Measurements from ENCODE around the gene KIF26B. TPM values are rescaled to one million over a fixed set of nuclear protein-coding genes. Genes with fewer than 3 reads are reported as not detected.

KIF26B gene
- total and polyA plus RNA-seq, 10 of the 15 experiments (the other 5 are each of a cell fraction or from before 2014, with no cell fraction given) = 0.35 to 11.6 (median 2.2) TPM

DNA sequence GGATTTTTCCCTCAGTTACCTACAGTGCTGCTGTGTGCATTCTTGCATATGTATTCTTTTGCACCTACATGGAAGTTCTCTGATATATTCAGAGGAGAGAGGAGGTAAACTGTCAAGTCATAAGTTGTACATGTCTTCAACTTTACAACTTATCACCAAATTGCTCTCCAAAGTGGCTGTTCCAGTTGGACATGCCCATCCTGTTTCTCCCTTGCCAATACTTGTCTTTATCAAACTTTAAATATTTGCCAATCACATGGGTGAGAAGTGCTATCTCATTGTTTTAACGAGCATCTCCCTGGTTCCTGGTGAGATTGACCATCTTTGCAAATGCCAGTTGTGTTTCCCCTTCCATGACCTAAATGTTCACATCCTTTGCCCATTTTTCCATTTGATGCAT lies 88.2 kb downstream of the KIF26B start (continued):
- TF ChIP-seq, protein P1, sequence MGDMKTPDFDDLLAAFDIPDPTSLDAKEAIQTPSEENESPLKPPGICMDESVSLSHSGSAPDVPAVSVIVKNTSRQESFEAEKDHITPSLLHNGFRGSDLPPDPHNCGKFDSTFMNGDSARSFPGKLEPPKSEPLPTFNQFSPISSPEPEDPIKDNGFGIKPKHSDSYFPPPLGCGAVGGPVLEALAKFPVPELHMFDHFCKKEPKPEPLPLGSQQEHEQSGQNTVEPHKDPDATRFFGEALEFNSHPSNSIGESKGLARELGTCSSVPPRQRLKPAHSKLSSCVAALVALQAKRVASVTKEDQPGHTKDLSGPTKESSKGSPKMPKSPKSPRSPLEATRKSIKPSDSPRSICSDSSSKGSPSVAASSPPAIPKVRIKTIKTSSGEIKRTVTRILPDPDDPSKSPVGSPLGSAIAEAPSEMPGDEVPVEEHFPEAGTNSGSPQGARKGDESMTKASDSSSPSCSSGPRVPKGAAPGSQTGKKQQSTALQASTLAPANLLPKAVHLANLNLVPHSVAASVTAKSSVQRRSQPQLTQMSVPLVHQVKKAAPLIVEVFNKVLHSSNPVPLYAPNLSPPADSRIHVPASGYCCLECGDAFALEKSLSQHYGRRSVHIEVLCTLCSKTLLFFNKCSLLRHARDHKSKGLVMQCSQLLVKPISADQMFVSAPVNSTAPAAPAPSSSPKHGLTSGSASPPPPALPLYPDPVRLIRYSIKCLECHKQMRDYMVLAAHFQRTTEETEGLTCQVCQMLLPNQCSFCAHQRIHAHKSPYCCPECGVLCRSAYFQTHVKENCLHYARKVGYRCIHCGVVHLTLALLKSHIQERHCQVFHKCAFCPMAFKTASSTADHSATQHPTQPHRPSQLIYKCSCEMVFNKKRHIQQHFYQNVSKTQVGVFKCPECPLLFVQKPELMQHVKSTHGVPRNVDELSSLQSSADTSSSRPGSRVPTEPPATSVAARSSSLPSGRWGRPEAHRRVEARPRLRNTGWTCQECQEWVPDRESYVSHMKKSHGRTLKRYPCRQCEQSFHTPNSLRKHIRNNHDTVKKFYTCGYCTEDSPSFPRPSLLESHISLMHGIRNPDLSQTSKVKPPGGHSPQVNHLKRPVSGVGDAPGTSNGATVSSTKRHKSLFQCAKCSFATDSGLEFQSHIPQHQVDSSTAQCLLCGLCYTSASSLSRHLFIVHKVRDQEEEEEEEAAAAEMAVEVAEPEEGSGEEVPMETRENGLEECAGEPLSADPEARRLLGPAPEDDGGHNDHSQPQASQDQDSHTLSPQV (IDR thresholded peaks at IDR 0.05) = no peak
- TF ChIP-seq PAX5 (IDR thresholded peaks at IDR 0.05; ENCODE audit: borderline replicate concordance, low read depth, low read length) (no peak), CBX3 (IDR thresholded peaks at IDR 0.05; ENCODE audit: borderline replicate concordance, low read depth) (no peak), SP1 (IDR thresholded peaks at IDR 0.05; ENCODE audit: low read depth, low read length) (no peak), BMI1 (IDR thresholded peaks at IDR 0.05; ENCODE audit: borderline replicate concordance) (no peak), SMARCA5 (IDR thresholded peaks at IDR 0.05) (no peak), KLF5 (IDR thresholded peaks at IDR 0.05; ENCODE audit: partially characterized antibody) (no peak)
- TF ChIP-seq, protein P2, sequence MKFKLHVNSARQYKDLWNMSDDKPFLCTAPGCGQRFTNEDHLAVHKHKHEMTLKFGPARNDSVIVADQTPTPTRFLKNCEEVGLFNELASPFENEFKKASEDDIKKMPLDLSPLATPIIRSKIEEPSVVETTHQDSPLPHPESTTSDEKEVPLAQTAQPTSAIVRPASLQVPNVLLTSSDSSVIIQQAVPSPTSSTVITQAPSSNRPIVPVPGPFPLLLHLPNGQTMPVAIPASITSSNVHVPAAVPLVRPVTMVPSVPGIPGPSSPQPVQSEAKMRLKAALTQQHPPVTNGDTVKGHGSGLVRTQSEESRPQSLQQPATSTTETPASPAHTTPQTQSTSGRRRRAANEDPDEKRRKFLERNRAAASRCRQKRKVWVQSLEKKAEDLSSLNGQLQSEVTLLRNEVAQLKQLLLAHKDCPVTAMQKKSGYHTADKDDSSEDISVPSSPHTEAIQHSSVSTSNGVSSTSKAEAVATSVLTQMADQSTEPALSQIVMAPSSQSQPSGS (IDR thresholded peaks at IDR 0.05; ENCODE audit: low read length) = no peak
- TF ChIP-seq, protein P3, sequence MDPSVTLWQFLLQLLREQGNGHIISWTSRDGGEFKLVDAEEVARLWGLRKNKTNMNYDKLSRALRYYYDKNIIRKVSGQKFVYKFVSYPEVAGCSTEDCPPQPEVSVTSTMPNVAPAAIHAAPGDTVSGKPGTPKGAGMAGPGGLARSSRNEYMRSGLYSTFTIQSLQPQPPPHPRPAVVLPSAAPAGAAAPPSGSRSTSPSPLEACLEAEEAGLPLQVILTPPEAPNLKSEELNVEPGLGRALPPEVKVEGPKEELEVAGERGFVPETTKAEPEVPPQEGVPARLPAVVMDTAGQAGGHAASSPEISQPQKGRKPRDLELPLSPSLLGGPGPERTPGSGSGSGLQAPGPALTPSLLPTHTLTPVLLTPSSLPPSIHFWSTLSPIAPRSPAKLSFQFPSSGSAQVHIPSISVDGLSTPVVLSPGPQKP (IDR thresholded peaks at IDR 0.05; ENCODE audit: low read depth, low read length) = no peak
